AG09319 (cell line): Measurements from ENCODE around the gene AMZ1.

Experiments
- DNase-seq: peaks from one replicate; pipeline ENCODE4 v3.0.0-alpha.2; 2010; ENCODE audit warnings: low read depth; ENCODE audit errors: extremely low read depth
- CTCF ChIP-seq: IDR thresholded peaks from 2 replicates; pipeline ENCODE4 v1.5.1; 2011; ENCODE audit warnings: low read depth, mild to moderate bottlenecking, inconsistent platforms, low read length, moderate library complexity

The AMZ1 gene

DNA sequence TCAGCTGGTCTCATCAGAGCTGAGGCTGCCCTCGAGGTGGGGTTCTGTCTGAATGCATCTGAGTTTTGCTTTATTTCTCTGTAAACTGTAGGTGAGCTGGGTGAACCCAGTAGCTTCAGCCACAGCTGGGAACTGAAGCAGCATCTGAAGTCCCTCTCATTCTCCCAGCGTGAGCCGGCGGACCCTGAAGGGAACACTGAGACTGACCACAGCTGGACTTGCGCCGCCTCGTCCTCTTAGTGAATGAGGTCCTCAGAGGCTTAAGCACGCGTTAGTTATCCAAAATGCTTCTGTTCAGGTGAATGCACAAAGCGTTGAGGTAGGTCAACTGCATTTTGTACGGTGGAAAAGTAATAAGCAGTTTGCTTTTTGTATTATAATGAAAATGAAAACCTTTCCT lies 76.6 kb downstream of the AMZ1 start:
- TF ChIP-seq CTCF: no peak
- DNase-seq: no peak
